Choroid plexus epithelial cell (primary cell): ENCODE measurements around the gene ZNF227.

Experiments used
- DNase-seq: peaks from one replicate; pipeline ENCODE4 v3.0.0-alpha.2; 2010; ENCODE audit warnings: low read depth
- H3K4me3 ChIP-seq: 2 replicates; pipeline ENCODE4 v1.5.1; 2011; ENCODE audit warnings: low read depth, mild to moderate bottlenecking, control low read depth, low read length, moderate library complexity
- TF ChIP-seq, protein P1 (sequence below): conservative IDR thresholded peaks from 2 replicates; pipeline ENCODE4 v1.5.1; 2011; ENCODE audit warnings: low read depth, mild to moderate bottlenecking, control low read depth, inconsistent platforms, low read length, moderate library complexity

ZNF227 gene

DNA sequence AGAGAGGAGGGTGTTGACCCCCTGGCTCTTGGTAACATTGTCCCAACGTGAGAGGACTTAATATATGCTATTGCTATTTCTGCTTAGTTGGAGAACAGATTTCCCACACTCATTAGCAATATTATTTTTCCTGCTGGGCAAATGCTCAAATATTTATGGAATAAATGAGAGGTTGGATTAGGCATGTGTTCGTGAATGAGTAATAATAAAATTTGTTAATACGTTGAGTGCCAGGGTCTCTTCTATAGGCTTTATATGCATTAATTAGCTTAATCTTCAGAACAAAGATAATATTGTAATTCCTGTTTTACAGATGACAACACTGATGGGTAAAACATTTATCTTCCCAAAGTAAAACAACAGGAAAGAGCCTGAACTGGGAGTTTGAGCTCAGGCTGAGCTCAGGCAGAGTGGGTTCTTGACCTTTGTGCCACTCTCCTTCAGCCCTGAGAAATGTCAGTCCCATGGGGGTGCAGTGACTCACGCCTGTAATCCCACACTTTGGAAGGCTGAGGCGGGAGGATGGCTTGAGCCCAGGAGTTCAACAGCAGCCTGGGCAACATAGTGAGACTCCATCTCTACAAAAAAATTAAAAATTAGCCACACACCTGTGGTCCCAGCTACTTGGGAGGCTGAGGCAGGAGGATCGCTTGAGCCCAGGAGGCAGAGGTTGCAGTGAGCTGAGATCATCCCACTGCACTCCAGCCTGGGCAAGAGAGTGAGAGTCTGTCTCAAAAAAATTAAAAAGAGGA lies 48.5 kb downstream of the ZNF227 start:
- no peak for DNase-seq
- TF ChIP-seq, protein P1, sequence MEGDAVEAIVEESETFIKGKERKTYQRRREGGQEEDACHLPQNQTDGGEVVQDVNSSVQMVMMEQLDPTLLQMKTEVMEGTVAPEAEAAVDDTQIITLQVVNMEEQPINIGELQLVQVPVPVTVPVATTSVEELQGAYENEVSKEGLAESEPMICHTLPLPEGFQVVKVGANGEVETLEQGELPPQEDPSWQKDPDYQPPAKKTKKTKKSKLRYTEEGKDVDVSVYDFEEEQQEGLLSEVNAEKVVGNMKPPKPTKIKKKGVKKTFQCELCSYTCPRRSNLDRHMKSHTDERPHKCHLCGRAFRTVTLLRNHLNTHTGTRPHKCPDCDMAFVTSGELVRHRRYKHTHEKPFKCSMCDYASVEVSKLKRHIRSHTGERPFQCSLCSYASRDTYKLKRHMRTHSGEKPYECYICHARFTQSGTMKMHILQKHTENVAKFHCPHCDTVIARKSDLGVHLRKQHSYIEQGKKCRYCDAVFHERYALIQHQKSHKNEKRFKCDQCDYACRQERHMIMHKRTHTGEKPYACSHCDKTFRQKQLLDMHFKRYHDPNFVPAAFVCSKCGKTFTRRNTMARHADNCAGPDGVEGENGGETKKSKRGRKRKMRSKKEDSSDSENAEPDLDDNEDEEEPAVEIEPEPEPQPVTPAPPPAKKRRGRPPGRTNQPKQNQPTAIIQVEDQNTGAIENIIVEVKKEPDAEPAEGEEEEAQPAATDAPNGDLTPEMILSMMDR: no peak
- no peak overlapping the region for H3K4me3 ChIP-seq

DNA sequence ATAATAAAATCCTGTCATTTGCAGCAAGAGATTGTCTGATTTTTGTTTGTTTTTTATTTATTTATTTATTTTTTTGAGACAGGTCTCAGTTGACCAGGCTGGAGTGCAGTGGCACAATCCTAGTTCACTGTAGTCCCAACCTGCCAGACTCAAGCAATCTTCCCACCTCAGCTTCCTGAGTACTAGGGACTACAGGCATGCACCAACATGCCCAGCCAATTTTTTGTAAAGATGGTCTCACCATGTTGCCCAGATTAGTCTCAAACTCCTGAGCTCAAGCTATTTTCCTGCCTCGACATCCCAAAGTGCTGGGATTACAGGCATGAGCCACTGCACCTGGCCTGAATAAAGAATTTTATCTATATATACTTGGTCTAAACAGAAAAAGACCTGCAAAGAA lies 65.0 kb downstream of the ZNF227 start:
- H3K4me3 ChIP-seq: no peak overlapping the region
- TF ChIP-seq, protein P1: no peak
- no peak for DNase-seq

DNA sequence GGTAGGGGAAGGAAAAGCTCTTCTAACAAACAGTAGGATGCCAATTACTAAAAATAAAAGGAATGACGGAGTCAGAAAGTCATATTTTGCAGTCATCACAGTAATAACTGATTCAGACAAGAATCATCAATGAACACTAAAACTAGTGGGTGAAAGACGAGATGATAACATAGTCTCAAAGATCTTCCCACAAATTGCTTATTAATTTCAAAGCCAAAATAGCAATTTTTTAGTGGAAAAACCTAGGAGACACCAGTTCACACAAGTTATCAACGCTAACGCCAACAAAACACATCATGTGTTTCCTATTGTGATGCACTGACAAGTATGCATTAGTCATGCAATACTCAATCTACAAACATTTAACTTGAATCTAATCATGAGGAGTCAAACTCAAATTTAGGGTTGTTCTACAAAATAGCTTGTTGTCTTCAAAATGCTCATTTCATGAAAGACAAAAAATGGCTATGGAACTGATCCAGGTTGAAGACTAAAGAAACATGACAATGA lies 65.9 kb downstream of the ZNF227 start:
- TF ChIP-seq, protein P1: no peak
- no peak overlapping the region for H3K4me3 ChIP-seq
- DNase-seq: no peak

DNA sequence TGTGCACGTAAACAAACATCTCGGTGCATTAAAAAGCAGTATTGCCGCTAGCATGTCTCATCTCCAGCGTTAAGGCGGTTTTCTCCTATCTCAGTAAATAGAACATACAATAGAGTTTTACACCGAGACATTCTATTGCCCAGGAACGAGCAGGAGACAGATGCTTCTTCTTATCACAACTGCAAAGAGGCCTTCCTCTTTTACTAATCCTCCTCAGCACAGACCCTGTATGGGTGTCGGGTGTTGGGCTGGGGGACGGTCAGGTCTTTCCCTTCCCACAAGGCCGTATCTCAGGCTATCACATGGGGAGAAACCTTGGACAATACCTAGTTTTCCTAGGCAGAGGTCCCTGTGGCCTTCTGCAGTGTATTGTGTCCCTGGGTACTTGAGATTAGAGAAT lies 68.6 kb downstream of the ZNF227 start:
- no peak overlapping the region for H3K4me3 ChIP-seq
- no peak for DNase-seq

DNA sequence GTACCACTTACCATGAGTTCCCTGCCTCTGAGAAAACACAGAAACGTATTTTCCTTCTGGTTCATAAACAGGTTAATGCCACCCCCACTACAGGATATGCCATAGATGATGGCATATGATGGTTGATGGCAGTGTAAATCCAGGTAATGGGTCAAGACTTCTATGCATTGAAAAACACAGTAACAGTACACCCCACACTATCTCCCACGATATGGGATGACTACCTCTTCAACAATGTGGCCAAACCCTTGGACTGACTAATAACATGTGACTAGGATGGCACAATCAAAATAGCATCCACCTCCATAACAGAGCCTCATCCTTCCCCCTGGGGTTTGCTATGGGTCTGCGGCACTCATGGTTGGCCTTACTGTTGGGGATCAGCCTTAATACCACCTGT lies 70.5 kb downstream of the ZNF227 start:
- TF ChIP-seq, protein P1: no peak
- no peak overlapping the region for H3K4me3 ChIP-seq
- no peak for DNase-seq

More for the DNA sequence above, 68.6 kb downstream of the ZNF227 start:
- TF ChIP-seq, protein P1: no peak

DNA sequence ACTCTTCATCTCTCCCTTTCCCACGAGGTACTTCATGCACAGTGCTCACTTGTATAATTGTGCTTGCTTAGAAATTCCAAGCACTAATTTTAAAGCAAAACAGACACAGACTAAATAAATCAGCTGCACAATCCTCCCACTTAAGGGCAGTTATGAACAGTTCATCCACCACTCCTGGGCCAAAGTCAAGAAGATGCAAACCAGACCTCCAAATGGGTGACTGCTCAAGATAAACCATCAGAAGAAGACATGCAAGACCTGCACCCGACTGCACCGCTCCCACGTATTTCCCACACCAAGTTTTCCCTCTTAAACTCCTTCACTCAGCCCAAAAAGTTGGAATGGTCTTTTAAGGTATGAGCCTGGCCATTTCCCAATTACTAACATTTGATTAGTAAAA lies 72.6 kb downstream of the ZNF227 start:
- no peak overlapping the region for H3K4me3 ChIP-seq
- TF ChIP-seq, protein P1: no peak
- no peak for DNase-seq
